Stimulated activated CD4-positive, alpha-beta T cell treated with anti-CD3 and anti-CD28 coated beads, Interleukin-15, amount 100 ng/mL, for 1 hour (primary cell): ENCODE measurements around the gene LMOD1.
"Not testable (repeated sequence)": the region's sequence is repeated elsewhere in the genome, so short reads cannot be mapped to it uniquely, and the experiment has no call there.

Experiments used
- DNase-seq, 2 donors: peaks; one replicate each; pipeline ENCODE4 v3.0.0-alpha.2; 2020; ENCODE audit warnings: low read depth in 1 of 2, low spot score in 1 of 2

Gene LMOD1

GRCh38 chr1:201949491-201949890, 3.1 kb upstream of the LMOD1 start:
- DNase-seq: no peak

- DNase-seq: no peak
Observed at GRCh38 chr1:201947697-201948008, 1.3 kb upstream of the LMOD1 start.

GRCh38 chr1:201945863-201946223, 505 bp downstream of the LMOD1 start:
- DNase-seq: no peak

GRCh38 chr1:201945157-201945556, 1.2 kb downstream of the LMOD1 start:
- DNase-seq: no peak

GRCh38 chr1:201944639-201945038, 1.7 kb downstream of the LMOD1 start:
- no peak for DNase-seq

GRCh38 chr1:201944002-201944401, 2.3 kb downstream of the LMOD1 start:
- no peak for DNase-seq

GRCh38 chr1:201942129-201942495, 4.2 kb downstream of the LMOD1 start:
- DNase-seq: no peak

GRCh38 chr1:201941420-201942128, 4.8 kb downstream of the LMOD1 start:
- DNase-seq: no peak

GRCh38 chr1:201940316-201940715, 6.0 kb downstream of the LMOD1 start:
- DNase-seq: not testable (repeated sequence)

- DNase-seq: no peak
Observed at GRCh38 chr1:201939574-201939973, 6.8 kb downstream of the LMOD1 start.

- no peak for DNase-seq
Observed at GRCh38 chr1:201939148-201939547, 7.2 kb downstream of the LMOD1 start.

- no peak for DNase-seq
Observed at GRCh38 chr1:201938440-201939035, 7.8 kb downstream of the LMOD1 start.

- no peak for DNase-seq
Observed at GRCh38 chr1:201937624-201938213, 8.6 kb downstream of the LMOD1 start.

GRCh38 chr1:201933840-201934430, 12.4 kb downstream of the LMOD1 start:
- DNase-seq: no peak

GRCh38 chr1:201930803-201931202, 15.5 kb downstream of the LMOD1 start:
- DNase-seq: no peak

- no peak for DNase-seq
Observed at GRCh38 chr1:201930137-201930536, 16.2 kb downstream of the LMOD1 start.

- DNase-seq: no peak
Observed at GRCh38 chr1:201928266-201928665, 18.1 kb downstream of the LMOD1 start.

GRCh38 chr1:201925981-201926645, 20.2 kb downstream of the LMOD1 start:
- no peak for DNase-seq

GRCh38 chr1:201925301-201925567, 21.1 kb downstream of the LMOD1 start:
- DNase-seq: no peak

- DNase-seq: no peak
Observed at GRCh38 chr1:201921952-201922558, 24.3 kb downstream of the LMOD1 start.

- no peak for DNase-seq
Observed at GRCh38 chr1:201918343-201918742, 28.0 kb downstream of the LMOD1 start.
